Activated naive CD4-positive, alpha-beta T cell (primary cell): ENCODE results near the gene PRSS35.
"Not testable (repeated sequence)": the region's sequence is repeated elsewhere in the genome, so short reads cannot be mapped to it uniquely, and the experiment has no call there.

ENCODE experiments used
- DNase-seq, 4 experiments: peaks; one replicate each; lab custom pipeline; 2025; lab: John Stamatoyannopoulos, UW

The PRSS35 gene

GRCh38 chr6:83511901-83512681, at the start of gene PRSS35:
Gene PRSS35 (plus strand): TSS chr6:83512534. CDS start chr6:83523442, 10,908 bp downstream.
- DNase-seq: no peak

GRCh38 chr6:83463886-83464285, 48.4 kb upstream of the PRSS35 start:
- no peak for DNase-seq

GRCh38 chr6:83464381-83465140, 47.8 kb upstream of the PRSS35 start:
- no peak for DNase-seq

GRCh38 chr6:83466328-83466727, 46.0 kb upstream of the PRSS35 start:
- no peak for DNase-seq

DNA sequence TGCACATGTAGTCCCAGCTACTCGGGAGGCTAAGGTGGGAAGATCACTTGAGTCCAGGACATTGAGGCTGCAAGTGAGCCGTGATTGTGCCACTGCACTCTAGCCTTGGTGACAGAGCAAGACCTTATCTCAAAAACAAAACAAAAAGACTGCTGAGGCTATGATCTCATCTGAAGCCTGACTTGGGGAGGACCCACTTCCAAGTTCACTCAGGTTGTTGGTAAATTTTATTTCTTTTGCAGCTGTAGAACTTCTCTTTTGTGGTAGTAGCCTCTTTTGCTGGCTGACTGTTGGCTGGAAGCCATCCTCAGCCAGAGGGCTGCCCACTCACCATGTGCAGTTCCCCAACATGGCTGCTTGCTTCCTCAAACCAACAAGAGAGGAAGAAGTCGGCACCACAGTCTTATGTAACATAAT, 44.7 kb upstream of the PRSS35 start:
- DNase-seq: no peak

DNA sequence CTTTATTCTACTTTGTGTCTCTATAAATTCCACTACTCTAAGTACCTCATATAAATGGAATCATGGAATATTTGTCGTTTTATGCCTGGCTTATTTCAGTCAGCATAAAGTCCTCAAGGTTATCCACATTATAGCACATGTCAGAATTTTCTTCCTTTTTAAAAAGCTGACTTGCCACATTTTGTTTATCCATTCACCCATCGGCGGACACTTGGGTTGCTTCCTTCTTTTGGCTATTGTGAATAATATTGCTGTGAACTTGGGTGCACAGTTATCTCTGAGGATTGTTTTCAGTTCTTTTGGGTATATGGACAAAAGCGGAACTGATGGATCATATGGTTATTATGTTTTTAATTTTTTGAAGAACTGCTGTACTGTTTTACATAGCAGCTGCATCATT, 42.3 kb upstream of the PRSS35 start:
- no peak for DNase-seq

- no peak for DNase-seq
These were observed 41.7 kb upstream of the PRSS35 start for GRCh38 chr6:83470587-83470986.

DNA sequence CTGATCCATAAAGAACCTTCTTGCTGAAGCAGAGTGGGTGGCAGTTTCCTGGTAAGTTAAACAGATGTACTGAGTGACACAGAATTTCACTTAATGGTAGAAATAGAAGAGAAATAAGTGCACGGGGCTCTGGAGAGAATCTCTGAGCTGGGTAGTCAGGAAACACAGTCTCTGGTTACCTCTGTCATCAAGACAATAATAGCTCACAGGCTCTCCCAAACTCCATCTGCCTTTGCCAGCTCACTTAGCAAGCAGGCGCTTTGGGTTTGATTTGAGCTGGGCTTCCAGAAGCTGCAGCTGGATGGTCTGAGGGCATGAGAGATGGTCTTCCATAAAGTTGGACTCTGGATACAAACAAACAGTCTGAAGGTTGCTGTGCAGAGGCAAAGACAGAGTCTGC, 39.6 kb upstream of the PRSS35 start:
- DNase-seq: no peak

GRCh38 chr6:83474309-83474708, 38.0 kb upstream of the PRSS35 start:
- DNase-seq: no peak

GRCh38 chr6:83476971-83477370, 35.4 kb upstream of the PRSS35 start:
- DNase-seq: no peak

DNA sequence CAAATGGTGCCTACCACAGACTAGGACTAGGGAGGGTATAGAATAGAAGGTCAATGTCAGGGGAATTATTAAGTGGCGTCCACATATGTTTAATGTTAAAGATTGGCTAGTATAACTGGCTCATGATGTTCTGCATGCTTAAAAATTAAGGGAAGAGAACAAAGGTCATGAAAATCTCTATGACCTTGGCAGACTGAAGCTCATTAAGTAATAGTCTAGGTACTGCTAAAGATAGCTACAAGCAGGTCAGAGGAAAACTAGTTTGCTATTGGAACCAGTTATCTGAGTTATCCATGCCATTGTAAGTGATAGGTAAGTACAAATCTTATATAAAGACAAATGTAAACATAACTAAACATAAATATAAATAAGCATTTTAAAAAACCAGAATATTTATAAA, 32.9 kb upstream of the PRSS35 start:
- DNase-seq: no peak

GRCh38 chr6:83480470-83480869, 31.9 kb upstream of the PRSS35 start:
- no peak for DNase-seq

- not testable (repeated sequence) for DNase-seq
These were observed 30.4 kb upstream of the PRSS35 start for GRCh38 chr6:83481938-83482337.

DNA sequence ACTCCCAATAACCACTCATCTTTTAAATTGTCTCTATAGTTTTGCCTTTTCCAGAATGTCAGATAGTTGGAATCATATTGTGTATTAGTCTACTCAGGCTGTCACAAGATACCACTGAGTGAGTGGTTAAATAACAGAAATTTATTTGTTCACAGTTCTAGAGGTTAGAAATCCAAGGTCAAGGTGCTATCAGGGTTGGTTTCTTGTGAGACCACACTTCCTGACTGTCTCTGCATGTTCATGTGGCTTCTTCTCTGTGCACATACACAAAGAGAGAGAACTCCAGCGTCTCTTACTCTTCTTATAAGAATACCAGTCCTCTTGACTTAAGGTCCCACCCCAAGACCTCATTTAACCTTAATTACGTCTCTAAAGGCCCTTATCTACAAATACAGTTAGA, 23.9 kb upstream of the PRSS35 start:
- no peak for DNase-seq

GRCh38 chr6:83488861-83489260, 23.5 kb upstream of the PRSS35 start:
- DNase-seq: no peak

DNA sequence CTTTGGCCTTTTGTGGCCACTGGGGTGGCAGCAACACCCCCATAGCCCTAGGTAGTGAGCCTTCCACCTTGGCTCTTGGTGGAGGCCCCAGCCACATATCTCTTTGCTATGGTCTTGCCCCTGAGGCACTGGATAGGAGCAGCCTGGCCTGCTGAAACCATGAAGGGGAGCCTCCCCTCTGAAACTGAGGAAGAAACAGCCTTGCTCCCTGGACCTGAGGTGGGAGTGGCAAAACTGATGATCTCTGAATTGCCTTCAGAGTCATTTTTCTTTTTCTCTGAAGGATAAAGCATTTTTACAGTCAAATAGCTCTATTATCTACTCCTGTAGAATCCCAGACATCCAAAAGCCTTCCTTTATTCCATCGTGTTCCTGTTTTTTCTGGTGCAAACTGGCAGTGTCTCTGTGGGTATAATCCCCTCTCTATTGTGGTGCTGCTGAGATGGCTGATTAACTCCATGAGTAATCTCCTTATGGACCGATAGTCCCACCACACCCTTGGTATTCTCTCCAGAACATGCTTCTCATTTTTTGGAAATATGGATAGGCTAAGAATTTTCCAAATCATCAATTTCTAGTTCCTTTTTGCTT, 22.0 kb upstream of the PRSS35 start:
- DNase-seq: no peak

- no peak for DNase-seq
These were observed 7.0 kb upstream of the PRSS35 start for GRCh38 chr6:83505356-83505755.

GRCh38 chr6:83509441-83509840, 2.9 kb upstream of the PRSS35 start:
- no peak for DNase-seq

DNA sequence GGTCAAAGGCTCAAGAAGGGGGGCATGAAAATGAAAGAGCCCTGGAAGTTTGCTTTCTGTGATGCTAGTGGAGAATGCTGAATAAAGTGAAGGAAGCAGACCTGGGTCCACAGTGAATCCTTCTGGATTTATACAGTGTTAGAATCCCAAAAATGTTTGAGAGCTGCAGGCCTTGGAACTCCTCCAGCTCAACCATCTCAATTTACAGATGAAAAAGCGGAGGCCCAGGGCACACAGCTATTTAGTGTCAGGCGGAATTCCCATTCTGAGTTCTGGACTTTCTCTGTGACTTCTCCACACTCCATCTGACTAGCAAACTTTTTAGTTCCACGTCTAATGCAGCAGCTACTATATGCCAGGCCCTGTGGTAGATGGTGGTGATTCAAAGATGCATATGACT, 1.5 kb upstream of the PRSS35 start:
- no peak for DNase-seq

GRCh38 chr6:83511266-83511665, 1.1 kb upstream of the PRSS35 start:
- DNase-seq: no peak

GRCh38 chr6:83514466-83514865, 2.1 kb downstream of the PRSS35 start:
- DNase-seq: no peak

DNA sequence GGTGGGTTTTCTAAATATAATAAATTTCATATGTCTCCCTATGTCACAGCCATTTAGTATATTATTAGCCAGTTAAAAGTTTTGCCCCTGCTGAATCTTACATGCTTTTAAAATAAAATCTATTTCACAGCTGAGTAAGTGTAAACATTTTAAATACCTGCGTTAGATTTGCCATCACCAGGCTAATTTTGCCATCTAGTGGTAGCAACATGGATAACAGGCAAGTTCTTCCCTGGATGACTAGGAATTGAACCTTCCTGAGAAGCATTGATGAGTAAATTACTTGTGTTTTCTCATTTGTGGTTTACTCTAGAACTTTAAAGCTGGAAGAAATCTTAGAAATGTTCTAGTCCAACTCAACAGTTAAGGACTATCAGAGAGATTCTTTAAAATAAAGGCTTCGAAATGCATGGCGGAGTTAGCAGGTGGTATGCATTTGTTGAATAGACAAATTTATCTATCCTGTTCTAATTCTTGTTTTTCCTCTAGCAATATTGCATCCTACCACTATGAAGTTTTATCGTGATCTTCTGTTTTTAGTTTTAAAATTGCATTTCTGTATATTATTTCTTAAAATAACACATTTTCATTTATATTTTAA, 2.6 kb downstream of the PRSS35 start:
- no peak for DNase-seq

DNA sequence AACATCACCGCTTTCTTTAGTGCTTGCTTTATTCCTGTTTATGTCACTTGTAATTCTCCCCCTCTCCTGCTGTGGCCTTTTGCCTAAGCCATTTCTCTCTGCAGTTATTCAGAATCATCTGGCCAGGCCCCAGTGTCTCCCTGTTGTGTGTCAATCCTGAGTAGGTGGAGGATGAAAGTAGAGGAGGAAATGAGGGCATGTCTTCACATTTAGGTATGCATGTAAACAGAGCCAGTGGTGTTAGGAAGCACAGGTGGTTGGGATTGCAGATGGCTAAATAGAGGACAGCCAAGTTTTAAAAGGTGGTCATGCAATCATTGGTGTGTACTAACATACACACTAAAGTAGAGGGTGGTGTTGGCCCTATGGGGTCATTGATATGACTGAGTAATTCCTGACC, 5.2 kb downstream of the PRSS35 start:
- no peak for DNase-seq
